GDM1 (cell line): ENCODE results near the gene MAP3K12.
"Not testable (repeated sequence)": the region's sequence is repeated elsewhere in the genome, so short reads cannot be mapped to it uniquely, and the experiment has no call there.

Experiments
- DNase-seq: peaks from one replicate; lab custom pipeline; 2025; lab: John Stamatoyannopoulos, UW

Gene MAP3K12

GRCh38 chr12:53492188-53492587 is 7.1 kb downstream of the MAP3K12 start:
- DNase-seq = no peak

- DNase-seq = no peak
Measured at GRCh38 chr12:53489242-53489864, 9.9 kb downstream of the MAP3K12 start.

GRCh38 chr12:53486736-53487487 is 12.3 kb downstream of the MAP3K12 start:
- DNase-seq = no peak

GRCh38 chr12:53485955-53486735 is 13.1 kb downstream of the MAP3K12 start:
- no peak for DNase-seq

- DNase-seq = no peak
Measured at GRCh38 chr12:53484686-53485575, 14.3 kb downstream of the MAP3K12 start.

GRCh38 chr12:53483979-53484377 is 15.3 kb downstream of the MAP3K12 start:
- no peak for DNase-seq

- DNase-seq = no peak
Measured at GRCh38 chr12:53483225-53483978, 15.9 kb downstream of the MAP3K12 start.

- DNase-seq = no peak
Measured at GRCh38 chr12:53482626-53483168, 16.6 kb downstream of the MAP3K12 start.

- no peak for DNase-seq
Measured at GRCh38 chr12:53481939-53482586, 17.2 kb downstream of the MAP3K12 start.

- DNase-seq = not testable (repeated sequence)
Measured at GRCh38 chr12:53481458-53481857, 17.8 kb downstream of the MAP3K12 start.

GRCh38 chr12:53480491-53481442 is 18.5 kb downstream of the MAP3K12 start:
- DNase-seq = no peak

- DNase-seq = no peak
Measured at GRCh38 chr12:53479331-53479730, 19.9 kb downstream of the MAP3K12 start.

GRCh38 chr12:53478865-53479264 is 20.4 kb downstream of the MAP3K12 start:
- DNase-seq = no peak

- no peak for DNase-seq
Measured at GRCh38 chr12:53476769-53477209, 22.5 kb downstream of the MAP3K12 start.

GRCh38 chr12:53474819-53475218 is 24.4 kb downstream of the MAP3K12 start:
- no peak for DNase-seq

GRCh38 chr12:53474077-53474476 is 25.2 kb downstream of the MAP3K12 start:
- DNase-seq = no peak

GRCh38 chr12:53472056-53472582 is 27.1 kb downstream of the MAP3K12 start:
- DNase-seq = no peak

- no peak for DNase-seq
Measured at GRCh38 chr12:53468282-53468681, 31.0 kb downstream of the MAP3K12 start.

- no peak for DNase-seq
Measured at GRCh38 chr12:53467880-53468279, 31.4 kb downstream of the MAP3K12 start.
